Panc1 (cell line): ENCODE results near the gene IL2RA.

Experiments
- POLR2AphosphoS5 ChIP-seq: IDR thresholded peaks from 2 replicates; pipeline ENCODE4 v1.6.1; 2012; ENCODE audit warnings: mild to moderate bottlenecking, low read depth, low read length, moderate library complexity
- SIN3A ChIP-seq: IDR thresholded peaks from 2 replicates; pipeline ENCODE4 v1.6.1; 2012; ENCODE audit warnings: low read depth, mild to moderate bottlenecking, low read length, moderate library complexity, borderline replicate concordance; ENCODE audit not compliant: insufficient read depth
- TCF7L2 ChIP-seq: IDR thresholded peaks from 2 replicates; pipeline ENCODE4 v1.6.1; 2011; ENCODE audit warnings: mild to moderate bottlenecking, low read depth, low read length, inconsistent platforms
- TF ChIP-seq, protein P1 (sequence below): fragments of 450-650 bp; IDR thresholded peaks from 2 replicates; pipeline ENCODE4 v1.5.1; 2017; ENCODE audit warnings: mild to moderate bottlenecking
- TF ChIP-seq, protein P2 (sequence below), 2 experiments: IDR thresholded peaks; 2 replicates each; pipeline ENCODE4 v1.6.1; 2011 to 2012; ENCODE audit warnings: low read depth in 2 of 2, control low read depth in 1 of 2, low read length in 1 of 2, mild to moderate bottlenecking in 1 of 2, moderate library complexity in 1 of 2; ENCODE audit not compliant: insufficient read depth in 1 of 2

- TF ChIP-seq, protein P1, sequence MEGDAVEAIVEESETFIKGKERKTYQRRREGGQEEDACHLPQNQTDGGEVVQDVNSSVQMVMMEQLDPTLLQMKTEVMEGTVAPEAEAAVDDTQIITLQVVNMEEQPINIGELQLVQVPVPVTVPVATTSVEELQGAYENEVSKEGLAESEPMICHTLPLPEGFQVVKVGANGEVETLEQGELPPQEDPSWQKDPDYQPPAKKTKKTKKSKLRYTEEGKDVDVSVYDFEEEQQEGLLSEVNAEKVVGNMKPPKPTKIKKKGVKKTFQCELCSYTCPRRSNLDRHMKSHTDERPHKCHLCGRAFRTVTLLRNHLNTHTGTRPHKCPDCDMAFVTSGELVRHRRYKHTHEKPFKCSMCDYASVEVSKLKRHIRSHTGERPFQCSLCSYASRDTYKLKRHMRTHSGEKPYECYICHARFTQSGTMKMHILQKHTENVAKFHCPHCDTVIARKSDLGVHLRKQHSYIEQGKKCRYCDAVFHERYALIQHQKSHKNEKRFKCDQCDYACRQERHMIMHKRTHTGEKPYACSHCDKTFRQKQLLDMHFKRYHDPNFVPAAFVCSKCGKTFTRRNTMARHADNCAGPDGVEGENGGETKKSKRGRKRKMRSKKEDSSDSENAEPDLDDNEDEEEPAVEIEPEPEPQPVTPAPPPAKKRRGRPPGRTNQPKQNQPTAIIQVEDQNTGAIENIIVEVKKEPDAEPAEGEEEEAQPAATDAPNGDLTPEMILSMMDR = no peak
- TF ChIP-seq, protein P2, sequence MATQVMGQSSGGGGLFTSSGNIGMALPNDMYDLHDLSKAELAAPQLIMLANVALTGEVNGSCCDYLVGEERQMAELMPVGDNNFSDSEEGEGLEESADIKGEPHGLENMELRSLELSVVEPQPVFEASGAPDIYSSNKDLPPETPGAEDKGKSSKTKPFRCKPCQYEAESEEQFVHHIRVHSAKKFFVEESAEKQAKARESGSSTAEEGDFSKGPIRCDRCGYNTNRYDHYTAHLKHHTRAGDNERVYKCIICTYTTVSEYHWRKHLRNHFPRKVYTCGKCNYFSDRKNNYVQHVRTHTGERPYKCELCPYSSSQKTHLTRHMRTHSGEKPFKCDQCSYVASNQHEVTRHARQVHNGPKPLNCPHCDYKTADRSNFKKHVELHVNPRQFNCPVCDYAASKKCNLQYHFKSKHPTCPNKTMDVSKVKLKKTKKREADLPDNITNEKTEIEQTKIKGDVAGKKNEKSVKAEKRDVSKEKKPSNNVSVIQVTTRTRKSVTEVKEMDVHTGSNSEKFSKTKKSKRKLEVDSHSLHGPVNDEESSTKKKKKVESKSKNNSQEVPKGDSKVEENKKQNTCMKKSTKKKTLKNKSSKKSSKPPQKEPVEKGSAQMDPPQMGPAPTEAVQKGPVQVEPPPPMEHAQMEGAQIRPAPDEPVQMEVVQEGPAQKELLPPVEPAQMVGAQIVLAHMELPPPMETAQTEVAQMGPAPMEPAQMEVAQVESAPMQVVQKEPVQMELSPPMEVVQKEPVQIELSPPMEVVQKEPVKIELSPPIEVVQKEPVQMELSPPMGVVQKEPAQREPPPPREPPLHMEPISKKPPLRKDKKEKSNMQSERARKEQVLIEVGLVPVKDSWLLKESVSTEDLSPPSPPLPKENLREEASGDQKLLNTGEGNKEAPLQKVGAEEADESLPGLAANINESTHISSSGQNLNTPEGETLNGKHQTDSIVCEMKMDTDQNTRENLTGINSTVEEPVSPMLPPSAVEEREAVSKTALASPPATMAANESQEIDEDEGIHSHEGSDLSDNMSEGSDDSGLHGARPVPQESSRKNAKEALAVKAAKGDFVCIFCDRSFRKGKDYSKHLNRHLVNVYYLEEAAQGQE (IDR thresholded peaks at IDR 0.05; ENCODE audit: insufficient read depth in 1 of 2, low read depth in 2 of 2, low read length in 1 of 2) = no peak
- TF ChIP-seq POLR2AphosphoS5 = no peak
- no peak for TF ChIP-seq TCF7L2
- no peak for TF ChIP-seq SIN3A
Observed at GRCh38 chr10:6091630-6092029, 29.5 kb upstream of the IL2RA start.
